ENCODE measurements around the gene MAGEB18.

The MAGEB18 gene

DNA sequence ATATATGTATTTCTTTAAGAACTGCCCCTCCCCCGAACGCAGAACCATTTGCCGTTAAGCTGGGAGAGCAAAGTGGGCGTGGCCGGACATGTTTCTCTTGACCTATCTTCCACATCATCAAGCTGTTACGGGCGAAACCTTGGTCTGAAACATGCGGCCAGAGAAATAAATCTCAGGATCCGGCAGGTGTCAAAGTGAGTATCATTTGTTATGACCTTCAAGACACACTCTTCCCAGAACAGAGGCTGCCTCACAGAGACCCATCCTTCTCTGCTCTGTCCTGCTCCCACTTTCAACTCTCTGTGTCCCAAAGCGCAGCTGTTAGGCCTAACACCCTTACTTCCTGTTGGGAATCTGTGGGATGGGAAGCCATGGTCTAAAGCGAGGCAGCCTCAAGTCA lies at the start of gene MAGEB18:
Gene MAGEB18, plus strand, starts transcription at position 70 of the 400 bp plus-strand sequence. CDS start 643 bp downstream, outside the sequence.
- DNase-seq = no peak

DNA sequence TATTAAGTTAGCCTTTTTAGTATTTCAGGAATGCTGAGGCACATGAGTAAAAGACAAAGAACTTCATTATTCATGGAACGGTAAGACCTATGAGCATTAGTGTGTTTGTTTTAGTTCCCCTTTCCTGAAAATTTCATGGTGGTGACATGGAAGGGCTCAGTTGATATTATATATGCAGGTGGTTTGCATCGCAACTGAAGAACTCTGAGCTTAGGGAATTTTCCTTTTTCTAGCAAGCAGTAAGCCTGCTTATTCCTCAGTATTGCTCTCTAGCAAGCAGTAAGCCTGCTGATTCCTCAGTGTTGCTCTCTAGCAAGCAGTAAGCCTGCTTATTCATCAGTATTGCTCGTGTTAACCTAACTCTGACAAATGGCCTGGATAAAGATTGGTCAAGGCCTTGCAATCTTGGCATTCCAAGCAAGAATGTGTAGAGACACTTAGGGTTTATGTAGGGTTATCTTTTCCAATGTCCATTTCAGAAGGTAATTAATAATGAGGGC lies 37.7 kb upstream of the MAGEB18 start:
- DNase-seq = no peak

DNA sequence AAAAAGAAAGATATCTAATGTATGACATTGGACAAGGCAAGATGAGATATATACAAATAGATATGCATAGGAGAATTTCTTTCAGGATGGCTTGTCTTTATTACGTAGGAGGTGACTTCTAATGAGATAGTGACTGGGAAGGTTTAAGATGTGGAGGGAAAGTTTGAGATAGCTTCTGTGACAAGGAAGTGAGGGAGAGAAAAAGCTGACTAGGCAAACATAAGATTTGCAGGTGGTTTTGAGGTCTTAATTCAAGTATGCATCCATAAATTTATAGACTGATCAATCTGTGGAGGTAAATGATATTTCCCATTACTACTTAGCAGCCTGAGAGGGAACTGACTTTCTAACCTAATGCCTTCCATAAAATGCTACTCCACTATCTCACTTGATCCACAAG lies 29.0 kb upstream of the MAGEB18 start:
- no peak for DNase-seq

DNA sequence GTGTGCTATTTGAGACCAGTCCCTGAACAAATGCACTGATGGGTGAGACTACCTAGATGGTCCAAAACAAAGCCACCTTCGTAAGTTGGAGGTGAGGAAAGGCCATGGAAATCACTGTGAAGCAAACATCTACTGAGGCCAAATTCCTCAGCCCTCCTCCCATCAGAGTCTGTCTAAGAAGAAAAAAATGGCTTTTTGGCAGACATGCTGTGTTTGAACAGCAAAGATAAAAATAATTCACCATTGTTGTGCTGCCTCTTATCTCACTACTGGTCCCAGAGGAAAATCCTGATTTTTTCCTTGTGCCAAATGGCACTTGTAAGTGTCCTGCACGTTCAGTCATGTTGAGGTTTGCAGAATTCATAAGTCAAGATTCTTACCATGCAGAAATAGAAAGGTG lies 7.9 kb downstream of the MAGEB18 start:
- no peak for DNase-seq

DNA sequence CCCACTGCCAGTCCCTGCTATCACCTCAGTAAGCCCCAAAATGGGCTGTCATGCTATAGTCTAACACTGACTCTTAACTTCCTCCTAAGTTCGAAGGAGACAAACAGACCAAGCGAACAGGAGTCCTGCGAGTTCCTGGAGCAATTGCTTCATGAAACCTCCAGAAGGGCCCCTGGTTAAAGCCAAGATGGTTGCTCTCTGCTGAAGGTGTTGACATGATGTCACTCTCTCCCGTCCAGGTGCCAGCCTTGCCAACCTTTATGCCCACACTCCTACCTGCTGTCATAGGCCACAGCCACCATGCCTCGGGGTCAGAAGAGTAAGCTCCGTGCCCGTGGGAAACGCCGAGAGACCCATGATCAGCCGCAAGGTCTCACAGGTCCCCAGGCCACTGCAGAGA lies 22.2 kb downstream of the MAGEB18 start, which contains the start of gene MAGEB6B:
Gene MAGEB6B, plus strand, starts transcription at position 301 of the 400 bp plus-strand sequence. Its CDS starts 0 bp downstream, at position 301.
- no peak for DNase-seq

Measured in fibroblast of skin of right quadriceps (primary cell).